Peyer's patch (tissue), 4 donors: ENCODE results near the gene DESI2. TPM values are rescaled to one million over a fixed set of nuclear protein-coding genes. Genes with fewer than 3 reads are reported as not detected.

ENCODE experiments used
- DNase-seq, 3 donors: peaks; one replicate each; pipeline ENCODE4 v3.0.0-alpha.2; 2017 to 2019
- H3K27ac ChIP-seq, 4 donors: fragments of 200-600 bp; sonication (generic); one replicate each; pipeline ENCODE4 v1.5.1; 2016 to 2019
- H3K27me3 ChIP-seq, 2 donors: fragments of 200-600 bp; sonication (generic); one replicate each; pipeline ENCODE4 v1.5.1; 2019
- H3K36me3 ChIP-seq, 3 donors: fragments of 200-600 bp; sonication (generic); one replicate each; pipeline ENCODE4 v1.5.1; 2016 to 2019
- H3K4me1 ChIP-seq, 4 donors: fragments of 200-600 bp; sonication (generic); one replicate each; pipeline ENCODE4 v1.5.1; 2016 to 2019
- H3K4me3 ChIP-seq, 4 donors: fragments of 200-600 bp; sonication (generic); 1 replicate in 3 of 4; 2 replicates in 1 of 4; pipeline ENCODE4 v1.5.1; 2016 to 2019; ENCODE audit warnings: mild to moderate bottlenecking in 1 of 4
- H3K9me3 ChIP-seq, 4 donors: fragments of 200-600 bp; sonication (generic); one replicate each; pipeline ENCODE4 v1.5.1; 2016 to 2019; ENCODE audit warnings: mild to moderate bottlenecking in 1 of 4
- CTCF ChIP-seq, 6 experiments: fragments of 450-650 bp in 4 of 6; fragments of 200-600 bp in 2 of 6; sonication (generic) in 1 of 6; IDR thresholded peaks; one replicate each; pipeline ENCODE4 v1.5.1; 2017 to 2019; ENCODE audit warnings: antibody characterized with exemption in 6 of 6, mild to moderate bottlenecking in 3 of 6, moderate library complexity in 1 of 6
- POLR2A ChIP-seq, 2 donors: fragments of 450-650 bp; IDR thresholded peaks; one replicate each; pipeline ENCODE4 v1.5.1; 2017; ENCODE audit warnings: antibody characterized with exemption in 2 of 2, mild to moderate bottlenecking in 2 of 2, moderate library complexity in 2 of 2
- total RNA-seq, 4 donors: library from RNA; depleted of rRNA; stranded (reverse); fragments of >200 nt; gene quantifications; one replicate each; pipeline ENCODE4 v1.1.0, GENCODE V29; 2016

Gene DESI2
- total RNA-seq, 4 donors from 2014 or later, result 19.8 to 41.0 (median 25.7) TPM

- no peak overlapping the region for H3K4me3 ChIP-seq
- TF ChIP-seq POLR2A (IDR thresholded peaks at IDR 0.05) (no peak), CTCF (IDR thresholded peaks at IDR 0.05) (no peak)
- no peak for DNase-seq
- H3K27ac ChIP-seq, result no peak overlapping the region
- peaks cover 0 to 42% (median 0%) of the 10 kb centered on the region in 3 donors for H3K36me3 ChIP-seq
- H3K9me3 ChIP-seq, result no peaks in the 10 kb centered on the region
- no peaks in the 10 kb centered on the region for H3K27me3 ChIP-seq
- no peaks in the 10 kb centered on the region for H3K4me1 ChIP-seq
These were observed 47.9 kb downstream of the DESI2 start for GRCh38 chr1:244700808-244701207.

GRCh38 chr1:244702620-244703019, 49.7 kb downstream of the DESI2 start:
- no peaks in the 10 kb centered on the region for H3K4me1 ChIP-seq
- H3K27me3 ChIP-seq, result no peaks in the 10 kb centered on the region
- no peak overlapping the region for H3K27ac ChIP-seq
- H3K9me3 ChIP-seq, result no peaks in the 10 kb centered on the region
- DNase-seq, result no peak
- H3K36me3 ChIP-seq, result peaks cover 0 to 50% (median 0%) of the 10 kb centered on the region in 3 donors
- H3K4me3 ChIP-seq, result no peak overlapping the region
- TF ChIP-seq POLR2A (IDR thresholded peaks at IDR 0.05) (no peak), CTCF (IDR thresholded peaks at IDR 0.05) (no peak)

- Histone ChIP-seq H3K27ac (no peak overlapping the region), H3K4me3 (no peak overlapping the region), H3K27me3 (no peaks in the 10 kb centered on the region), H3K9me3 (no peaks in the 10 kb centered on the region), H3K36me3 (peaks cover 0 to 37% (median 0%) of the 10 kb centered on the region in 3 donors), H3K4me1 (no peaks in the 10 kb centered on the region)
- TF ChIP-seq CTCF (IDR thresholded peaks at IDR 0.05), result no peak
- no peak for TF ChIP-seq POLR2A (IDR thresholded peaks at IDR 0.05)
- DNase-seq, result no peak
These were observed 51.2 kb downstream of the DESI2 start for GRCh38 chr1:244704107-244704506.

GRCh38 chr1:244705261-244706234, 52.6 kb downstream of the DESI2 start:
- no peak for DNase-seq
- peaks cover 0 to 26% (median 0%) of the 10 kb centered on the region in 3 donors for H3K36me3 ChIP-seq
- H3K27me3 ChIP-seq, result no peaks in the 10 kb centered on the region
- no peak overlapping the region for H3K4me3 ChIP-seq
- no peaks in the 10 kb centered on the region for H3K9me3 ChIP-seq
- no peaks in the 10 kb centered on the region for H3K4me1 ChIP-seq
- TF ChIP-seq CTCF (IDR thresholded peaks at IDR 0.05) (no peak), POLR2A (IDR thresholded peaks at IDR 0.05) (no peak)
- no peak overlapping the region for H3K27ac ChIP-seq

GRCh38 chr1:244709076-244709475, 56.1 kb downstream of the DESI2 start:
- H3K9me3 ChIP-seq, result no peaks in the 10 kb centered on the region
- H3K36me3 ChIP-seq, result peaks cover 0 to 13% (median 0%) of the 10 kb centered on the region in 3 donors
- DNase-seq, result no peak
- no peaks in the 10 kb centered on the region for H3K4me1 ChIP-seq
- no peak overlapping the region for H3K4me3 ChIP-seq
- no peak overlapping the region for H3K27ac ChIP-seq
- no peaks in the 10 kb centered on the region for H3K27me3 ChIP-seq
- TF ChIP-seq CTCF (IDR thresholded peaks at IDR 0.05), result no peak
- TF ChIP-seq POLR2A (IDR thresholded peaks at IDR 0.05), result no peak
